Spleen (tissue), 11 donors: ENCODE measurements around the gene ARF3. TPM values are rescaled to one million over a fixed set of nuclear protein-coding genes. Genes with fewer than 3 reads are reported as not detected.

ENCODE experiments used
- DNase-seq: peaks from one replicate; pipeline ENCODE4 v3.0.0-alpha.2; 2020
- H3K27ac ChIP-seq, 8 donors: fragments of 200-600 bp; sonication (generic) in 7 of 8; 1 replicate in 4 of 8; 2 replicates in 4 of 8; pipeline versions ENCODE4 v1.5.0 to v1.8.0; 2016 to 2021; ENCODE audit warnings: inconsistent platforms in 4 of 8, mild to moderate bottlenecking in 4 of 8, moderate library complexity in 1 of 8
- H3K27me3 ChIP-seq, 7 donors: fragments of 200-600 bp; sonication (generic) in 6 of 7; replicated peaks in 1 of 7; 1 replicate in 4 of 7; 2 replicates in 3 of 7; pipeline versions ENCODE4 v1.5.0 to v1.8.0; 2016 to 2021; ENCODE audit warnings: inconsistent platforms in 3 of 7, mild to moderate bottlenecking in 1 of 7
- H3K36me3 ChIP-seq, 6 donors: fragments of 200-600 bp; sonication (generic) in 5 of 6; 1 replicate in 4 of 6; 2 replicates in 2 of 6; pipeline versions ENCODE4 v1.5.0 to v1.8.0; 2016 to 2021; ENCODE audit warnings: inconsistent platforms in 2 of 6
- H3K4me1 ChIP-seq, 6 donors: fragments of 200-600 bp; sonication (generic) in 5 of 6; 1 replicate in 3 of 6; 2 replicates in 3 of 6; pipeline versions ENCODE4 v1.5.0 to v1.8.0; 2016 to 2021; ENCODE audit warnings: inconsistent platforms in 3 of 6
- H3K4me3 ChIP-seq, 8 donors: fragments of 200-600 bp; sonication (generic) in 7 of 8; 1 replicate in 4 of 8; 2 replicates in 4 of 8; pipeline versions ENCODE4 v1.5.0 to v1.8.0; 2016 to 2021; ENCODE audit warnings: inconsistent platforms in 4 of 8, mild to moderate bottlenecking in 4 of 8, moderate library complexity in 2 of 8
- H3K9me3 ChIP-seq, 8 donors: fragments of 200-600 bp; sonication (generic) in 7 of 8; 1 replicate in 4 of 8; 2 replicates in 4 of 8; pipeline versions ENCODE4 v1.5.0 to v1.8.0; 2016 to 2021; ENCODE audit warnings: inconsistent platforms in 4 of 8
- POLR2A ChIP-seq, 3 donors: fragments of 450-650 bp; IDR thresholded peaks; one replicate each; pipeline ENCODE4 v1.5.1; 2017; ENCODE audit warnings: antibody characterized with exemption in 3 of 3, mild to moderate bottlenecking in 1 of 3
- POLR2AphosphoS5 ChIP-seq, 3 donors: sonication (generic); formaldehyde crosslinking; IDR thresholded peaks; one replicate each; pipeline ENCODE4 v1.5.1; 2017; ENCODE audit warnings: antibody characterized with exemption in 3 of 3
- WGBS, 5 donors: extraction: QIAGEN DNeasy Blood & Tissue Kit in 3 of 5; methylation state at CpG; one replicate each; pipeline versions ENCODE4 v1.1.5 to v1.1.7; 2013 to 2018; 5-methylcytosine and 5-hydroxymethylcytosine counted together
- intact Hi-C: fragments of 100-400 bp; cut with DNase I; formaldehyde crosslinking; loops from one replicate; pipeline ENCODE4 v1.15.0; 2023; ENCODE audit warnings: low total_unique reads
- polyA plus RNA-seq, 3 donors: library from polyadenylated mRNA; stranded (reverse); fragments of 200-250 nt; gene quantifications; one replicate each; pipeline ENCODE4 v1.2.1, GENCODE V29; 2013
- total RNA-seq, 7 donors: library from RNA; depleted of rRNA in 3 of 7; stranded (reverse); fragments of >200 nt in 3 of 7; fragmentation: NEBNext Ultra II Directional in 4 of 7; extraction: Animal tissue kit (Norgen Biotek cat#: 25700) in 4 of 7; gene quantifications; one replicate each; pipeline versions ENCODE4 v1.1.0 to v1.2.1, GENCODE V29; 2016 to 2021
- TF ChIP-seq, protein P1 (sequence below), 11 experiments: fragments of 200-600 bp in 7 of 11; fragments of 450-650 bp in 4 of 11; sonication (generic) in 4 of 11; IDR thresholded peaks in 8 of 11; conservative IDR thresholded peaks in 3 of 11; 1 replicate in 7 of 11; 2 replicates in 4 of 11; pipeline versions ENCODE4 v1.4.0 to v1.8.0; 2016 to 2021; ENCODE audit warnings: antibody characterized with exemption in 11 of 11, inconsistent platforms in 4 of 11, mild to moderate bottlenecking in 1 of 11
- donor health status: healthy with polysubstance abuse.
- donor health status: DM: no; HTN: no; CAD: no; lungs with moderate emphysema.
- donor health status: DM: no; HTN: no; CAD: no.
- donor health status: Bipolar disorder and iron deficiency.
- donor health status: healthy.
- donor health status: DM: no; HTN: no; CAD: no.
- donor health status: DM: yes; HTN: yes; CAD: no.

The ARF3 gene
- total and polyA plus RNA-seq, 10 donors: 22.2 to 152 (median 80.5) TPM

DNA sequence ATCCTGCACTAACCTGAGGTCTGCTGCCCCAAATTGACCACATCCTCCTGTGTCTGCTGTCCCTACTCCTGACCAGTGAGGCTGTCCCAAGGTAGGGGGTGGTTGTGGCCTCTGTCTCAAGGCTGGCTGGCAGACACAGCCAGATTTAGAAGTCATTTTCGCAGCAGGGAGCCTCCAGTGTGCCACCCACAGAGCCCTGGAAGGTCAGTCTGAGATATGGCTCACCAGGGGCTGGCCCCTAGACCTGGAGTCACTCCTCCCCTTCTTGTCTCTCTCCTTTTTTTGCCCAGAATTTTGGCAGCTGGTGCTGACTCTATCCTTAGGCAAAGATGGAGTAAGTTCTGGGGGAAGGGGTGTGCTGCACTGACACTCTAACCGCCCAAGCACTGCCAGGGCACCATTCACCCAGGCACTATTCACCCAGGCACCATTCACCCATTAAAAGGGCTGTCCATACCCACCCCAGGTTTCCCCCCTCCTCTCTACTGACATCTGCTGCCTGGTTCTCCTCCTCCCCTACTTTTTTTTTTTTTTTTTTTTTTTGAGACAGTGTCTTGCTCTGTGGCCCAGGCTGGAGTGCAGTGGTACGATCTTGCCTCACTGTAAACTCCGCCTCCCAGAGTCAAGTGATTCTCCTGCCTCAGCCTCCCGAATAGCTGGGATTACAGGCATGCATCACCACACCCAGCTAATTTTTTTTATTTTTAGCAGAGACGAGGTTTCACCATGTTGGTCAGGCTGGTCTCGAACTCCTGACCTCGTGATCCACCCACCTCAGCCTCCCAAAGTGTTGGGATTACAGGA lies 34.2 kb upstream of the ARF3 start:
- Histone ChIP-seq H3K9me3 (no peaks in the 10 kb centered on the region), H3K36me3 (no peaks in the 10 kb centered on the region), H3K27ac (no peak overlapping the region), H3K4me3 (no peak overlapping the region), H3K4me1 (peaks cover 0 to 23% (median 16%) of the 10 kb centered on the region in 6 donors), H3K27me3 (peaks cover 0 to 94% (median 34%) of the 10 kb centered on the region in 7 donors)
- intact Hi-C loops: no loop called here
- no peak for DNase-seq
- TF ChIP-seq, protein P1, sequence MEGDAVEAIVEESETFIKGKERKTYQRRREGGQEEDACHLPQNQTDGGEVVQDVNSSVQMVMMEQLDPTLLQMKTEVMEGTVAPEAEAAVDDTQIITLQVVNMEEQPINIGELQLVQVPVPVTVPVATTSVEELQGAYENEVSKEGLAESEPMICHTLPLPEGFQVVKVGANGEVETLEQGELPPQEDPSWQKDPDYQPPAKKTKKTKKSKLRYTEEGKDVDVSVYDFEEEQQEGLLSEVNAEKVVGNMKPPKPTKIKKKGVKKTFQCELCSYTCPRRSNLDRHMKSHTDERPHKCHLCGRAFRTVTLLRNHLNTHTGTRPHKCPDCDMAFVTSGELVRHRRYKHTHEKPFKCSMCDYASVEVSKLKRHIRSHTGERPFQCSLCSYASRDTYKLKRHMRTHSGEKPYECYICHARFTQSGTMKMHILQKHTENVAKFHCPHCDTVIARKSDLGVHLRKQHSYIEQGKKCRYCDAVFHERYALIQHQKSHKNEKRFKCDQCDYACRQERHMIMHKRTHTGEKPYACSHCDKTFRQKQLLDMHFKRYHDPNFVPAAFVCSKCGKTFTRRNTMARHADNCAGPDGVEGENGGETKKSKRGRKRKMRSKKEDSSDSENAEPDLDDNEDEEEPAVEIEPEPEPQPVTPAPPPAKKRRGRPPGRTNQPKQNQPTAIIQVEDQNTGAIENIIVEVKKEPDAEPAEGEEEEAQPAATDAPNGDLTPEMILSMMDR (IDR thresholded peaks at IDR 0.05 in 8 of 11, conservative IDR thresholded peaks at IDR 0.05 in 3 of 11): no peak
- TF ChIP-seq POLR2AphosphoS5 (IDR thresholded peaks at IDR 0.05) (no peak), POLR2A (IDR thresholded peaks at IDR 0.05) (no peak)
- WGBS, 5 donors: 61 to 77% (median 72%) methylated on average over 8 of the region's 8 CpGs

DNA sequence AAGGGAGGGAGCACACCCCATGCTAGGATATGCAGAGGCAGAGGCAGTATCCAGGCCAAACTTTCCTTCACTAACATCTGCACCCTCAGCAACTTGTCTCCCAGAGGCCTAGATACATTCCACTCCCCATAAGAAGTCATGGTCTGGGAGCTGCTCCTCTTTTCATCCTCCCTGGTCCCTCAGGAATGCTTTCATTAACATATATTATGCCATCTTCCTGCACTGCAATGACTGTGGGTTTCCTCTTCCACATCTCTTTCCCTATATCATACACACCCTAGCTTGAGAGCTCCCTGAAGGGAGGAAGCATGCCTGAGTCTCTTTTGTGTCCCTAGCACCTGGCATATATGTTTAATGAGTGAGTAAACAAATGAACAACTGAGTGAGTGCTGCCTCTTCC lies 33.3 kb upstream of the ARF3 start:
- H3K4me1 ChIP-seq: peaks cover 0 to 16% (median 13%) of the 10 kb centered on the region in 6 donors
- no peak overlapping the region for H3K4me3 ChIP-seq
- TF ChIP-seq, protein P1 (IDR thresholded peaks at IDR 0.05 in 8 of 11, conservative IDR thresholded peaks at IDR 0.05 in 3 of 11): no peak
- TF ChIP-seq POLR2AphosphoS5 (IDR thresholded peaks at IDR 0.05) (no peak), POLR2A (IDR thresholded peaks at IDR 0.05) (no peak)
- no peak overlapping the region for H3K27ac ChIP-seq
- no peak for DNase-seq
- H3K36me3 ChIP-seq: no peaks in the 10 kb centered on the region
- H3K27me3 ChIP-seq: peaks cover 0 to 96% (median 35%) of the 10 kb centered on the region in 7 donors
- intact Hi-C loops: no loop called here
- H3K9me3 ChIP-seq: no peaks in the 10 kb centered on the region

DNA sequence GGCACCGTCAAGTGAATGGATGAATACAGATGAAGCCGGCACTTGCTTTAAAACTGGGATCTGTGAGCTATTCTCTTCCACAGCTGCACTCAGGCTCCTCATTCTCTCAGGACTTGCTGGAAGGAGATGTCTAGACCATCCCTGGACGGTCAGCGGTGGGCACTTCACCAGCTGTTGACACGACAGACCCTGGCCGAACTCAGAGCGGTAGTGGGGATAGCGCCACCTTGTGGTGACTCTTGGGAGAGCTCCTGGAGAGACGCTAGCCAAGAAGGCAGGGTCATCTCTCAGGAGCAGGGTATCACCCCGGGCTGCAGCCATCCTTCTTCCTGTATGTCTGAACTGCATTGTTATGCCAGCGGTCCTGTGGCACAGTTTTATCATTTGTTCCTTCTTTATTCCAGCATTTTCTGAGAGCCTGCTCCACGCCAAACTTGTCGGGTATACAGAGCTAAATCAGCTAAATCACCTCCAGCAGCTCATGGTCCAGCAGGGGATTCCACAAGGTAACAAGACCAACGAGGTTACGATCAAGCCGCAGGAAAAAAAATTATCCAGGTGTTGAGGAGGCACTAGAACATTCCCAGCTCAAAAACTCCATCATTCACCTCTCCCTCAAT lies 30.9 kb upstream of the ARF3 start:
- Histone ChIP-seq H3K9me3 (no peaks in the 10 kb centered on the region), H3K36me3 (no peaks in the 10 kb centered on the region), H3K27me3 (peaks cover 0 to 93% (median 18%) of the 10 kb centered on the region in 7 donors), H3K4me3 (no peak overlapping the region), H3K4me1 (peaks cover 0 to 7% (median 4%) of the 10 kb centered on the region in 6 donors), H3K27ac (no peak overlapping the region)
- no peak for TF ChIP-seq POLR2AphosphoS5 (IDR thresholded peaks at IDR 0.05)
- TF ChIP-seq, protein P1 (IDR thresholded peaks at IDR 0.05 in 8 of 11, conservative IDR thresholded peaks at IDR 0.05 in 3 of 11): peak; percentile 34 to 91 (median 81)
- intact Hi-C loops: no loop called here
- peak; percentile 89 for DNase-seq
- 28 to 32% (median 28%) methylated on average over 15 to 16 of the region's 16 CpGs for WGBS, 5 donors

DNA sequence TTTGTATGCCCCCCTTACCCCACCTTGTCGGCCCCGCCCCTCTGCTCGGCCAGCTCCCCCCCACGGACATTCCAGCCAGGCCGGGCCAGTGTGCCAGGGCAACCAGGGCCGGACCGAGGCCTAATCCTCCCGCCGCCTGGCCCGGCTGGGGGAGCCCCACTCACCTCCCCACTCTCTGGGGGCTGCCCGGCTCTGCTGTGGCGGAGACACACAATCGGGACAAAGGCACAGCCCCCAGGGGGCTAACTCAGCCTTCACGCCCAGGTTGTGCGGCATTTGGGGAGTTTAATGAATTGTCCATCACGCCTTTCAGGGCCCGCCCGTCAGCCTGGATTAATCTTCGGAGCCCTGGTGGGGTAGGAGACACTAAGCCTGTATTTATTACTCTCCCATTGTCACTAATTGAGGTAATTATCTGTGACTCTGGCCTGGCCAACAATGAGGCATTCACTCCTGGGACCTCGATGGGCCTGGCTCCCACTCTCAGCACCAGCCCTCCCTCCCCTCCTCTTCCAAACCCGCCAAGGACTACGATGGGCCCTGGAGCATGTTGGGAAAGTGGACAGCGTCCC lies 29.5 kb upstream of the ARF3 start:
- H3K4me3 ChIP-seq: no peak overlapping the region
- intact Hi-C loops: no loop called here
- H3K36me3 ChIP-seq: no peaks in the 10 kb centered on the region
- 60 to 66% (median 65%) methylated on average over 22 to 23 of the region's 23 CpGs for WGBS, 5 donors
- peaks cover 0 to 10% (median 5%) of the 10 kb centered on the region in 6 donors for H3K4me1 ChIP-seq
- no peaks in the 10 kb centered on the region for H3K9me3 ChIP-seq
- H3K27me3 ChIP-seq: peaks cover 0 to 93% (median 23%) of the 10 kb centered on the region in 7 donors
- no peak for DNase-seq
- no peak overlapping the region for H3K27ac ChIP-seq
- TF ChIP-seq POLR2AphosphoS5 (IDR thresholded peaks at IDR 0.05) (no peak), POLR2A (IDR thresholded peaks at IDR 0.05) (no peak)
- TF ChIP-seq, protein P1 (IDR thresholded peaks at IDR 0.05 in 8 of 11, conservative IDR thresholded peaks at IDR 0.05 in 3 of 11): no peak
